Thoracic aorta (tissue), 2 donors: ENCODE measurements around the gene CNKSR3. TPM values are rescaled to one million over a fixed set of nuclear protein-coding genes. Genes with fewer than 3 reads are reported as not detected.

Experiments used
- ATAC-seq: fragments of 150-250 bp; one replicate; pipeline ENCODE4 v1.8.0; 2017; ENCODE audit warnings: low read depth; ENCODE audit not compliant: insufficient number of reproducible peaks, low FRiP score
- DNase-seq: peaks from one replicate; pipeline ENCODE4 v3.0.0-alpha.2; 2020; ENCODE audit warnings: low spot score
- H3K27ac ChIP-seq, 2 donors: fragments of 200-600 bp; sonication (generic); 1 replicate in 1 of 2; 2 replicates in 1 of 2; pipeline ENCODE4 v1.5.1; 2016; ENCODE audit warnings: mild to moderate bottlenecking in 2 of 2, moderate library complexity in 2 of 2
- H3K27me3 ChIP-seq: fragments of 200-600 bp; sonication (generic); replicated peaks from 2 replicates; pipeline ENCODE4 v1.6.0; 2016; ENCODE audit warnings: mild to moderate bottlenecking; ENCODE audit not compliant: insufficient read depth
- H3K36me3 ChIP-seq: fragments of 200-600 bp; sonication (generic); one replicate; pipeline ENCODE4 v1.5.1; 2016
- H3K4me1 ChIP-seq, 2 donors: fragments of 200-600 bp; sonication (generic); 1 replicate in 1 of 2; 2 replicates in 1 of 2; pipeline versions ENCODE4 v1.5.1 to v1.6.0; 2016; ENCODE audit warnings: low read depth in 2 of 2, mild to moderate bottlenecking in 1 of 2; ENCODE audit not compliant: control insufficient read depth in 1 of 2
- H3K4me3 ChIP-seq: fragments of 200-600 bp; sonication (generic); 2 replicates; pipeline ENCODE4 v1.5.1; 2016; ENCODE audit warnings: mild to moderate bottlenecking
- H3K9me3 ChIP-seq: fragments of 200-600 bp; sonication (generic); 2 replicates; pipeline ENCODE4 v1.5.1; 2016
- CTCF ChIP-seq: fragments of 200-600 bp; sonication (generic); IDR thresholded peaks from one replicate; pipeline ENCODE4 v1.5.1; 2019; ENCODE audit warnings: antibody characterized with exemption
- total RNA-seq, 2 donors: library from RNA; depleted of rRNA; stranded (reverse); fragments of >200 nt; gene quantifications; one replicate each; pipeline versions ENCODE4 v1.1.0 to v1.2.3, GENCODE V29; 2016

Gene CNKSR3
- total RNA-seq, 2 donors from 2014 or later, result 20.2 to 22.9 TPM

- ATAC-seq (no peak), DNase-seq (no peak)
- Histone ChIP-seq H3K27me3 (no peaks in the 10 kb centered on the region), H3K4me1 (peaks cover 3 to 39% of the 10 kb centered on the region in 2 donors), H3K36me3 (no peaks in the 10 kb centered on the region), H3K27ac (peak overlapping the region; percentile 67 to 76), H3K9me3 (no peaks in the 10 kb centered on the region), H3K4me3 (peak overlapping the region; percentile 87)
- TF ChIP-seq CTCF, result no peak
Measured at GRCh38 chr6:154512201-154512600, 1.7 kb upstream of the CNKSR3 start.

GRCh38 chr6:154511791-154512190, 1.3 kb upstream of the CNKSR3 start:
- peak overlapping the region; percentile 87 for H3K4me3 ChIP-seq
- peaks cover 3 to 43% of the 10 kb centered on the region in 2 donors for H3K4me1 ChIP-seq
- no peaks in the 10 kb centered on the region for H3K9me3 ChIP-seq
- H3K27ac ChIP-seq, result peak overlapping the region; percentile 67 to 76
- no peaks in the 10 kb centered on the region for H3K27me3 ChIP-seq
- DNase-seq (no peak), ATAC-seq (no peak)
- no peaks in the 10 kb centered on the region for H3K36me3 ChIP-seq
- TF ChIP-seq CTCF, result no peak

- no peaks in the 10 kb centered on the region for H3K9me3 ChIP-seq
- DNase-seq (no peak), ATAC-seq (no peak)
- H3K4me3 ChIP-seq, result peak overlapping the region; percentile 87
- H3K27ac ChIP-seq, result peak overlapping the region; percentile 96 to 97
- peaks cover 3 to 58% of the 10 kb centered on the region in 2 donors for H3K4me1 ChIP-seq
- no peak for TF ChIP-seq CTCF
- no peaks in the 10 kb centered on the region for H3K36me3 ChIP-seq
- no peaks in the 10 kb centered on the region for H3K27me3 ChIP-seq
Measured at GRCh38 chr6:154509421-154510143, 903 bp downstream of the CNKSR3 start.

- Histone ChIP-seq H3K36me3 (no peaks in the 10 kb centered on the region), H3K27ac (peak overlapping the region in 1 of 2 donors; percentile 97), H3K27me3 (no peaks in the 10 kb centered on the region), H3K4me1 (peaks cover 3 to 57% of the 10 kb centered on the region in 2 donors), H3K9me3 (no peaks in the 10 kb centered on the region), H3K4me3 (peak overlapping the region; percentile 87)
- ATAC-seq (no peak), DNase-seq (no peak)
- no peak for TF ChIP-seq CTCF
Measured at GRCh38 chr6:154508573-154509375, 1.7 kb downstream of the CNKSR3 start.
